Cardiac septum (tissue), 1 donor: ENCODE data around the gene MED15. TPM values are rescaled to one million over a fixed set of nuclear protein-coding genes. Genes with fewer than 3 reads are reported as not detected.
"Not testable (repeated sequence)": the region's sequence is repeated elsewhere in the genome, so short reads cannot be mapped to it uniquely, and the experiment has no call there.

ENCODE experiments used
- DNase-seq: peaks from one replicate; pipeline ENCODE4 v3.0.0-alpha.2; 2020; ENCODE audit warnings: low spot score
- intact Hi-C: fragments of 100-400 bp; cut with DNase I; formaldehyde crosslinking; loops from one replicate; pipeline ENCODE4 v1.14.0; 2022
- total RNA-seq: library from RNA; stranded (reverse); fragmentation: NEBNext Ultra II Directional; extraction: Animal tissue kit (Norgen Biotek cat#: 25700); gene quantifications from one replicate; pipeline ENCODE4 v1.2.1, GENCODE V29; 2021
- donor health status: DM: no; HTN: no; CAD: no.

The MED15 gene
- total RNA-seq, 1 donor from 2014 or later: 43.9 TPM

DNA sequence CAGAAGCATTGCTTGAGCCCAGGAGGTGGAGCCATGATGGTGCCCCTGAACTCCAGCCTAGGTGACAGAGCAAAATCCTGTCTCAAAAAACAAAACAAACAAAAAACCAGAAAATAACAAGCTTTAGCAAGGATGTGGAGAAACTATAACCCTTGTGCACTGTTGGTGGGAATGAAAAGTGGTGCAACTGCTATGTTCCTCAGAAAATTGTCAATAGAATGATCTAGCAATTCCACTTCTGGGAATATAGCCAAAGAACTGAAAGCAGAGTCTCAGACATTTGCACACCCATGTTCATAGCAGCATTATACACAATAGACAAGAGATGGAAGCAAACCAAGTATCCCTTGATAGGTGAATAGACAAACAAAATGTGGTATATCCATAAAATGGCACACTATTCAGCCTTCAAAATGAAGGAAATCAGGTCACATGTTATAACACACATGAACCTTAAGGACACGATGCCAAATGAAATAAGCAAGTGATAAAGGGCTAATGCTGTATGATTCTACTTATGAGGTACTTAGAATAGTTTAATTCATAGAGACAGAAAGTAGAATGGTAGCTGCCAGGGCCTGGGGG lies 27.7 kb upstream of the MED15 start:
- no peak for DNase-seq
- intact Hi-C loops: no loop called here

DNA sequence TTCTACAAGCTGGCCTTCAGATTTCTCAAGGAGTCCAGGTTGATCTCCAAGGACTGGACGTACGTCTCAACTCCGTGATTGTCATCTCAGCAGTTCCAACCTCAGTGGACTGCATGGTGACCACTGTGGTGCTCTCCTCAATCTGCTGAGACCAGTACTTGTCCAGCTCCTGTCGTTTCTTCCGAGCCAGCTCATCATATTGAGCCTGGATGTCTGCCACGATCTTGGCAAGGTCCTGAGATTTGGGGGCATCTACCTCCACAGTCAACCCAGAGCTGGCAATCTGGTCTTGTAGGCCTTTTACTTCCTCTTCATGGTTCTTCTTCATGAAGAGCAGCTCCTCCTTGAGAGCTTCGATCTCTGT lies 24.3 kb upstream of the MED15 start:
- DNase-seq, intact Hi-C loops: not testable (repeated sequence)

DNA sequence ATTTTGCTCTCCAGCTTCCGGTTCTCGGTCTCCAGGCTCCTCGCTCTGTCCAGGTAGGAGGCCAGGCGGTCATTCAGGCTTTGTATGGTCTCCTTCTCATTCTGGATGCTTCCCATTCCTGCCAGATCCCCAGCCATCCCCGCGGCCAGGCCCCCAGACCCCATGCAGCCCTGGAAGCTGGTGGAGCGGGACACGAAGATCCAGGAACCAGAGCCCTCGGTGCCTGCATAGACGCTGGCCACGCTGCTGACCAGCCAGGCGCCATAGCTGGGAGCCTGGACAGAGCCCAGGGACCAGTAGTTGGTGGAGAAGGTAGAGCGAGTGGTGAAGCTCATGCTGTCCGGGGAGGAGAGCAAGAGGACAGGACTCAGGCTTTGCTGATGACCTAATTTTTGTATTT lies 23.6 kb upstream of the MED15 start:
- no peak for DNase-seq
- intact Hi-C loops: no loop called here

DNA sequence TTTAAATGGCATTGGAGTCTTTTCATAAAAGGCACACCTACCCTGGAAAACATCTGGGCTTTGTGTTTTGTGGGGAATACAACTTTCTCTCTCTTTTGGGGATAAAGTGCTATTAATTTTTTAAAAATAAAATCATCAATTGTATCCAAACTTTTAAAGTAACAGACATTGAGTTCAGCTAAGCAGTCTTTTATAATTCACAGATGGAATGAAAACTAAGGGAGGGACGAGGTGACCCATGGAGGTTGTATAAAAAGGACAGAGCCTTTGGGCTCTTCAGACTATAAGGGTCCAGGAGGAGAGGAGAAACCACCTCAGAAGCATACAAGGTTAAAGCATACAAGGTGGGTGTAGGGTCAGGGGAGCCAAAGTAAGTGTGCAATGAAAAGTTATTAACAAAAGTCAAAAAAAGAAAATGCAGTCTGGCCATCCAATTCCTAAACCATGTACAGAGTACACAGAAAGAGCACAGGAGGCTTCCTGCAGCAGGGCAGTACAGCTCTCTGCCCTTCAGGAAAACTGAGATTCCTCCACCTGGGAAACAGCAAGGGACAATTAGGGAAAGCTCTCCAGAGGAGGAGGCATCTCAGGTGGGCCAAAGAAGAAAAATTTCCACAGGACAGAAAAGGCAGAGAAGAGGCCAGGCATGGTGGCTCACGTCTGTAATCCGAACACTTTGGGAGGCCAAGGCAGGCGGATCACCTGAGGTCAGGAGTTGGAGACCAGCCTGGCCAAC lies 22.3 kb upstream of the MED15 start:
- DNase-seq: no peak
- intact Hi-C loops: no loop called here

GRCh38 chr22:20486229-20486628 lies 21.2 kb upstream of the MED15 start:
- intact Hi-C loops: no loop called here
- DNase-seq: no peak

GRCh38 chr22:20487715-20488114 lies 19.7 kb upstream of the MED15 start:
- intact Hi-C loops: no loop called here
- DNase-seq: no peak

DNA sequence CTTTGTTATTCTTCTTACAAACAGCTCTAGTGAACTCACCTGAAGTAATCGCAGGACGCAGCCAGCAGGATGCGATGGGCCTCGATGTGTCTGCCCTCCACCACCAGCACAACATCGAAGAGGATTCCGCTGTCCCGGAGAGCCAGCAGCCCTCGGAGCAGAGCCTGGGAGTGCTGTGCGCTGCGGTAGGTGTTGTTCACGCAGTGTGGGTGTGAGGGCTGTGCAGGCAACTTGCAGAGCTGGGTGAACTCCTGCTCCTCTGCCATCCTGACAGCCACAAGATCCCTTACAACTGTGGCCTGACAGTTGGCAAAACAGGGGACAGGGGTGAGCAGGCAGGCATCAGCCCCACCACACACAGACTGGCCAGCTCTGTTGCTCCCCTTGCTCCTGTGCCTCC lies 18.5 kb upstream of the MED15 start:
- no peak for DNase-seq

DNA sequence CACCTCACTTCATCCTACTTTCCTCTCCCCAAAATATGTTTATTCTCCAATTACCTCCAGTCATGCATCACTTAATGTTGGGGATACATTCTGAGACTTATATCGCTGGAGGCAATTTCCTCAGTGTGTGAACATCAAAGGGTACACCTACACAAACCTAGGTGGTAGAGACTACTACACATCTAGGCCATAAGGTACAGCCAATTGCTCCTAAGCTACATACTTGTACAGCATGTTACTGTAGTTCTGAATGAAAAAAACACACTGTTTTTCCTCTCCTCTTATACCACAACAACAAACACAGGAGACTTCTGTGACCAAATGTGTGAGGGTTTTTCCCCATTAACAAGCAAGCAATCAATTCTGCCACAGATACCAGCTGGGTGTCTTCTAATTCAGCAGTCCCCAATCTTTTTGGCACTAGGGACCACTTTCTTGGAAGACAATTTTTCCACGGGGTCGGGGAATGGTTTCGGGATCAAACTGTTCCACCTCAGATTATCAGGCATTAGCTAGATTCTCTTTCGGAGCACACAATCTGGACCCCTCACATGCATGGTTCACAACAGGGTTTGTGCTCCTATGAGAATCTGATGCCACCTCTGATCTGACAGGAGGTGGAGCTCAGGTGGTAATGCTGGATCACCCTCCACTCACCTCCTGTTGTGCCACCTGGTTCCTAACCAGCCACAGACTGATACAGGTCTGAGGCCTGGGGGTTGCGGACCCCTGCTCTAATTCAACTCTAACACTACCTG lies 17.0 kb upstream of the MED15 start:
- intact Hi-C loops: no loop called here
- no peak for DNase-seq

More for the DNA sequence above, 18.5 kb upstream of the MED15 start:
- intact Hi-C loops: no loop called here

DNA sequence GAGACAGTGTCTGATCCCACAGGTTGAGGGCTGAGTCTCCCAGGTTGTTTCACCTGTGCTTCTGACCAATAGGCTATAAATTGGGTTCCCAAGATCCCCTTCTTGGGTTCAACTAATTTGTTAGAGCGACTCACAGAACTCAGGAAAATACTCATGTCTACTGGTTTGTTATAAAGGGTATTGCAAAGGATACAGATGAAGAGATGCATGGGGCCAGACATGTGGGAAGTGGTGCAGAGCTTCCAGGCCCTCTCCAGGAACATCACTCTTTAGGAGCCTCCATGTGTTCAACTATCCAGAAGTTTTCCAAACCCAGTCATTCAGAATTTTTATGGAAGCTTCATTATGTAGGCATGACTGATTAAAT lies 16.5 kb upstream of the MED15 start:
- DNase-seq: no peak
- intact Hi-C loops: no loop called here

DNA sequence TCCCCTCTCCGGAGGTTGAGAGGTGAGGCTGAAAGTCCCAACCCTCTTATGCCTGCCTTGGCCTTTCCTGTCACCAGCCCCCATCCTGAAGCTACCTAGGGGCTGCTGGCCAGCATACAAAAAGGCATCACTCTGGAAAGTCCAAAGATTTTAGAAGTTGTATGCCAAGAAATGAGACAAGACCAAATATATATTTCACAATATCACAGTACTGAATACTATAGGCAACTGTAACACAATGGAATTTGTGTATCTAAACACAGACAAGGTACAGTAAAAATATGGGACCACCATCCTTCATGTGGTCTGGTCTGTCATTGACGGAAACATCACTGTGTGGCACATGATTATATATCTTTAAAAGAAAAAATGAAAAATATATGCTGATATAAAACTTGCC lies 16.1 kb upstream of the MED15 start:
- DNase-seq: no peak
- intact Hi-C loops: no loop called here

- DNase-seq: peak; percentile 81
- intact Hi-C loops: no loop called here
These were observed 12.2 kb upstream of the MED15 start, which contains the start of gene KLHL22 for GRCh38 chr22:20494978-20495860. Gene KLHL22 (minus strand): TSS chr22:20495795. CDS start chr22:20489211, 6,584 bp downstream.

DNA sequence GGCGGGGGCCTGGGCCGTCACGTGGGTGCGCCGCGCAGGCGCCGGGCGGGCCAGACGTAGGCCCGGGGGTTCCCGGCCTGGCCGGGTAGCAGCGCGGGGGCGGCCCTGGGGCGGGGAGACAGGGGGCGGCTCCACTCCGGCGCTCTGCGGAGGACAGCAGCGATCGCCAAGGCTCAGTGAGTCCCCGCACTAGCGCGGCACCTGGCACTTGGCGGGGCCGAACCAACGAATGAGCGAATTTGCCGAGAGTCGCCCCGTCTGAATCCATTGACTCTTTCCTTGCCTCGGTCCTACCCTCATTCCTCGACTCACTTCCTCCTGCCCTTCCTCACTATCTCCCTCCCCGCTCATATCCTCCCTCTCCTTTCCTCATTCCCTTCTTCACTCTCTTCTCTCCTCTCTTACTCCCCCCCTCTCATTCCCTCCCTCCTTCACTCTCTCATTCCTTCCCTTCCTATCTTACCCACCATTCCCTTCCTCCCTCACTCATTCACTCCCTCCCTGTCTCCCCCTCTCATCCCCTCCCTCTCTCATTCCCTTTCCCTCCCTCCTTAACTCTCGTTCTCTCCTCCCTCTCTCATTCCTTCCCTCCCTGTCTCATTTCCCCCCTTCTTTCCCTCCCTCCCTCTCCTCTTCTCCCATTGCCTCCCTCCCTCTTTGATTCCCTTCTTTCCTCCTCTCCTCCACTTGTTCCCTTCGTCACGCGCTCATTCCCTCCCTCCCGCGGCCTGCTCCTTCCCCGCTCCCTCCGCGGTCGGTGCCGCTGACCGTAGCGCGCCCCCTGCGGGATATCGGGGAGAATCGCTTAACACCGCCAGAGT lies 11.3 kb upstream of the MED15 start:
- intact Hi-C loops: loop anchor here (2.0 kb wide), 1 partner anchor 77 kb away; no protein-coding TSS in a partner anchor
- DNase-seq: peak; percentile 97

DNA sequence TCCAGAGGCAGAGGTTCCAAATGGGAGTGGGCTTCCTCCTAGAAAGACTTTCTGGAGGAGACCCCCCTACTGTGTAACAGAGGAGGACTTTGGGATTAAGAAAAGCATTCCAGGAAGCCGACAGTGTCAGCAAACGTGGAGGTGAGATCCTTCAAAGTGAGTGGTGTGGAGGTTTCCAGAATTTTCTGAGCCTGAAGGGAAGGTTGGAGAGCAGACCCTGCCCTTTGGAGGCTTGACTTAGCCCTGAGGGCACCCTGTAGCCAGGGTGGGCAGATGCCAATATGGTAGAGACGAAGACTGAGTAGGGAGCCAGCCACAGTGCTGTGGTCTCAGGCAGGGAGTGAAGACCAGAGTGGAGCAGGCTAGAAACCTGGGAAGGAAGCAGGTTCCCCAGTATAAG lies 10.0 kb upstream of the MED15 start:
- DNase-seq: no peak
- intact Hi-C loops: loop anchor here (2.0 kb wide), 1 partner anchor 79 kb away; no protein-coding TSS in a partner anchor

- DNase-seq: no peak
- intact Hi-C loops: no loop called here
These were observed 8.5 kb upstream of the MED15 start for GRCh38 chr22:20498913-20499312.

GRCh38 chr22:20499769-20500168 lies 7.6 kb upstream of the MED15 start:
- intact Hi-C loops: no loop called here
- no peak for DNase-seq

GRCh38 chr22:20503816-20504215 lies 3.6 kb upstream of the MED15 start:
- intact Hi-C loops: no loop called here
- DNase-seq: no peak

DNA sequence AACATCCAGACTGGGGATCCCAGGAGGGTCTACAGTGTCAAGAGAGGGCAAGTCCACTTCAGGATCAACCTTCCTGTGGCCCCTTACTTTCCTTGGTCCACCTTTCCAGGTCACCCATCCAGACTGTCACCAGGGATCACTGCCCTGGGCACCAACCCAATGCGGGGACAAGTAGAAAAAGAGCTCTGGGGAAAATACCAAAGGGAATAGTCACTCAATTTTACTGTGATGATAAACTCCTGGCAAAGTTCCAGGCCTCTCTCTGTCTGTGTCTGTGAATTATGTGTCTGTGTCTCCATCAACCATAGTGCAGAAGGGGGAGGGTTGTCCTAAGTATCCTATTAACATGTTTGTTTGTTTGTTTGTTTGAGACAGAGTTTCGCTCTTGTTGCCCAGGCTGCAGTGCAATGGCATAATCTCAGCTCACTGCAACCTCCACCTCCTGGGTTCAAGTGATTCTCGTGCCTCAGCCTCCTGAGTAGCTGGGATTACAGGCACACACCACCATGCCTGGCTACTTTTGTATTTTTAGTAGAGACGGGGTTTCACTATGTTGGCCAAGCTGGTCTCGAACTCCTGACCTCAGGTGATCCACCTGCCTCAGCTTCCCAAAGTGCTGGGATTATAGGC lies 3.0 kb upstream of the MED15 start:
- intact Hi-C loops, DNase-seq: not testable (repeated sequence)

GRCh38 chr22:20506543-20507252 lies 712 bp upstream of the MED15 start:
- DNase-seq: no peak
- intact Hi-C loops: loop anchor here (5.0 kb wide), 1 partner anchor 46 kb away; no protein-coding TSS in a partner anchor
